PFSK-1 (cell line): ENCODE measurements around the gene MCM7. TPM values are rescaled to one million over a fixed set of nuclear protein-coding genes. Genes with fewer than 3 reads are reported as not detected.

Experiments used
- FOXP2 ChIP-seq: optimal IDR thresholded peaks from 2 replicates; pipeline ENCODE3; 2011; ENCODE audit warnings: borderline replicate concordance, control low read depth, inconsistent platforms; ENCODE audit not compliant: insufficient read depth; ENCODE audit errors: extremely low read length, extremely low read depth
- POLR2AphosphoS5 ChIP-seq: IDR thresholded peaks from 2 replicates; pipeline ENCODE4 v1.6.1; 2012; ENCODE audit warnings: low read depth, mild to moderate bottlenecking, control low read depth, low read length, moderate library complexity
- REST ChIP-seq, 2 experiments: IDR thresholded peaks; 2 replicates each; pipeline versions ENCODE4 v1.6.1 to v1.8.0; 2011 to 2012; ENCODE audit warnings: low read depth in 2 of 2, low read length in 2 of 2, control low read depth in 1 of 2, inconsistent platforms in 1 of 2, mild to moderate bottlenecking in 1 of 2, moderate library complexity in 1 of 2; ENCODE audit not compliant: insufficient read depth in 1 of 2
- SIN3A ChIP-seq: IDR thresholded peaks from 2 replicates; pipeline ENCODE4 v1.6.1; 2012; ENCODE audit warnings: mild to moderate bottlenecking, low read length, moderate library complexity, borderline replicate concordance; ENCODE audit not compliant: insufficient read depth
- TAF1 ChIP-seq: IDR thresholded peaks from 2 replicates; pipeline ENCODE4 v1.6.1; 2012; ENCODE audit warnings: low read length, control low read depth, borderline replicate concordance; ENCODE audit not compliant: insufficient read depth
- polyA plus RNA-seq: library from polyadenylated mRNA; unstranded; fragments of >200 nt; gene quantifications from one replicate; pipeline ENCODE4 v1.2.1, GENCODE V29; 2012; ENCODE audit warnings: low read depth, missing spikeins; ENCODE audit not compliant: insufficient read length

Gene MCM7
- polyA plus RNA-seq, result 144 TPM

- TF ChIP-seq POLR2AphosphoS5, result no peak
- TF ChIP-seq REST (IDR thresholded peaks at IDR 0.05; ENCODE audit: insufficient read depth in 1 of 2, low read depth in 2 of 2, low read length in 2 of 2), result 0 out of 4 replicates have a peak, but pooled peaks of 1 of the 2 experiments have one; percentile 3
- 0 out of 2 replicates have a peak, but pooled peaks have one; percentile 46 for TF ChIP-seq SIN3A
These were observed at the start of gene MCM7, which contains the start of gene AP4M1 for GRCh38 chr7:100101016-100101862. Gene MCM7 (minus strand): TSS chr7:100101397. CDS start chr7:100101294, 103 bp downstream. Gene AP4M1 (plus strand): TSS chr7:100101643. CDS start chr7:100101715, 72 bp downstream.

GRCh38 chr7:100148559-100149328, 47.5 kb upstream of the MCM7 start, which contains the start of gene LAMTOR4:
Gene LAMTOR4 (plus strand): TSS chr7:100148918. CDS start chr7:100148973, 55 bp downstream.
- TF ChIP-seq FOXP2 (peak; percentile 84), POLR2AphosphoS5 (peak; percentile 77), SIN3A (peak; percentile 39; the same call in 1 of the 2 replicates), TAF1 (0 out of 2 replicates have a peak, but pooled peaks have one; percentile 44), REST (IDR thresholded peaks at IDR 0.05; ENCODE audit: insufficient read depth in 1 of 2, low read depth in 2 of 2, low read length in 2 of 2) (no peak)

- no peak for TF ChIP-seq POLR2AphosphoS5
- no peak for TF ChIP-seq SIN3A
- no peak for TF ChIP-seq TAF1
- TF ChIP-seq FOXP2, result no peak
- TF ChIP-seq REST (IDR thresholded peaks at IDR 0.05; ENCODE audit: insufficient read depth in 1 of 2, low read depth in 2 of 2, low read length in 2 of 2), result no peak
These were observed 47.0 kb upstream of the MCM7 start for GRCh38 chr7:100148225-100148558.

GRCh38 chr7:100147278-100147677, 46.1 kb upstream of the MCM7 start:
- TF ChIP-seq REST (IDR thresholded peaks at IDR 0.05; ENCODE audit: insufficient read depth in 1 of 2, low read depth in 2 of 2, low read length in 2 of 2), result no peak
- TF ChIP-seq POLR2AphosphoS5, result no peak
- TF ChIP-seq FOXP2, result no peak
